ENCODE measurements around the gene CHGA. TPM values are rescaled to one million over a fixed set of nuclear protein-coding genes. Genes with fewer than 3 reads are reported as not detected.
A peak's percentile ranks its signal among the peaks of the same experiment; 100 is the strongest.

The CHGA gene
- polyA plus RNA-seq, 2 of the 4 experiments (the other 2 are of a cell fraction), result 0.32 to 0.70 TPM

GRCh38 chr14:92922155-92922735, 705 bp upstream of the CHGA start:
- peak in 1 of 2 experiments; percentile 4; a peak in 2 of 6 replicates for ATAC-seq
- DNase-seq (ENCODE audit: low read depth in 1 of 2, low spot score in 1 of 2), result peak in 1 of 2 experiments; percentile 21
- Histone ChIP-seq H3K4me1 (peaks cover 9% of the 10 kb centered on the region; the same call in 2 of the 3 replicates), H3K4me3 (peak overlapping the region; percentile 61), H3K9me3 (no peaks in the 10 kb centered on the region), H3K27ac (no peak overlapping the region), H3K4me2 (peak overlapping the region; percentile 99)
- no peak for TF ChIP-seq NFE2L2 (conservative IDR thresholded peaks at IDR 0.05; ENCODE audit: low read length)
- TF ChIP-seq FOSL2 (IDR thresholded peaks at IDR 0.05), result no peak
- TF ChIP-seq FOSL2 (CRISPR knock-in tag; IDR thresholded peaks at IDR 0.05), result no peak
- TF ChIP-seq CEBPB (IDR thresholded peaks at IDR 0.05), result no peak
- TF ChIP-seq NPAS2 (CRISPR knock-in tag; IDR thresholded peaks at IDR 0.05; ENCODE audit: borderline replicate concordance), result no peak
- peak; percentile 84 for TF ChIP-seq MAFK (IDR thresholded peaks at IDR 0.05; ENCODE audit: partially characterized antibody)
- FAIRE-seq, result no peak
- POLR2A ChIA-PET, result no interaction called here
- 18% methylated on average over 4 of the region's 4 CpGs for WGBS (ENCODE audit: missing lambda C conversion rate)
- CTCF ChIA-PET, result interaction anchor here (0.9 to 1.3 kb wide), 2 partner anchors 30 to 191 kb away, joined by 3 to 5 read pairs; no protein-coding TSS in a partner anchor

- WGBS (ENCODE audit: missing lambda C conversion rate), result 84% methylated on average over 7 of the region's 8 CpGs
- no peak for ATAC-seq
- CTCF ChIA-PET, result no interaction called here
Observed at GRCh38 chr14:92923744-92924103, 774 bp downstream of the CHGA start.

DNA sequence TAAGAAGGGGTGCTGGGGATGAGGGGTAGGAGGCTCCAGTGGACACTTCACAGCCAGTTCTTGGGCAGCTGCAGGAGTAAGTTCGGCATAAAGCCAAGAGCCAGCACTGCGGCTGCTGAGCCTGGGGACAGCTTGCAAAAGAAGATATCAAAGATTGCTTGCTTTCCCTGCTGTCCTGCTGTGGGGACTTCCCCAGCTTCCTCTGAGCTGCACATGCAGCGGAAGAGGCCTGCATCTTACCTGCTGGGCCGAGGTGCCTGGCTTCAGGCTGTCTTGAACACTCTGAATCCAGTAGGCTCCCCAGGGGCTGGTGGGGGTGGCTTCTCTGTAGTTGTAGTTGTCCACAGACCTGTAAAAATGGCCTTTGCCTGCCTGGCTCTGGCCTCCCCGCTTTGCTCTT, 1.3 kb downstream of the CHGA start:
- Histone ChIP-seq H3K4me3 (no peak overlapping the region), H3K9me3 (no peaks in the 10 kb centered on the region), H3K4me1 (peaks cover 9% of the 10 kb centered on the region; the same call in 2 of the 3 replicates), H3K4me2 (no peak overlapping the region), H3K27ac (no peak overlapping the region)
- DNase-seq (ENCODE audit: low read depth in 1 of 2, low spot score in 1 of 2) (no peak), ATAC-seq (peak in 1 of 2 experiments; percentile 9; a peak in 3 of 6 replicates), FAIRE-seq (no peak)
- CTCF ChIA-PET, result no interaction called here
- WGBS (ENCODE audit: missing lambda C conversion rate), result 3% methylated on average over 5 of the region's 5 CpGs
- POLR2A ChIA-PET, result no interaction called here
- no peak for TF ChIP-seq CHD4 (IDR thresholded peaks at IDR 0.05; ENCODE audit: borderline replicate concordance)
- TF ChIP-seq REST (IDR thresholded peaks at IDR 0.05), result no peak
- TF ChIP-seq ATOH8 (CRISPR knock-in tag; IDR thresholded peaks at IDR 0.05; ENCODE audit: low read depth), result no peak
- TF ChIP-seq BCL3 (IDR thresholded peaks at IDR 0.05), result no peak
- TF ChIP-seq RARB (CRISPR knock-in tag; IDR thresholded peaks at IDR 0.05), result no peak
- TF ChIP-seq NPAS2 (CRISPR knock-in tag; IDR thresholded peaks at IDR 0.05; ENCODE audit: borderline replicate concordance), result no peak
- TF ChIP-seq CHD2 (IDR thresholded peaks at IDR 0.05; ENCODE audit: low read length, partially characterized antibody), result no peak
- TF ChIP-seq HOXB13 (CRISPR knock-in tag; IDR thresholded peaks at IDR 0.05; ENCODE audit: low read depth), result no peak
- no peak for TF ChIP-seq SMC3 (IDR thresholded peaks at IDR 0.05)

More at GRCh38 chr14:92923744-92924103, 774 bp downstream of the CHGA start:
- H3K4me2 ChIP-seq, result peak overlapping the region; percentile 99
- DNase-seq (ENCODE audit: low read depth in 1 of 2, low spot score in 1 of 2), result no peak
- H3K4me3 ChIP-seq, result peak overlapping the region; percentile 61; the same call in 1 of the 3 replicates
- H3K27ac ChIP-seq, result no peak overlapping the region
- no peak for TF ChIP-seq EHMT2 (IDR thresholded peaks at IDR 0.05; ENCODE audit: low read depth)
- TF ChIP-seq, protein P1, sequence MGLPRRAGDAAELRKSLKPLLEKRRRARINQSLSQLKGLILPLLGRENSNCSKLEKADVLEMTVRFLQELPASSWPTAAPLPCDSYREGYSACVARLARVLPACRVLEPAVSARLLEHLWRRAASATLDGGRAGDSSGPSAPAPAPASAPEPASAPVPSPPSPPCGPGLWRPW (IDR thresholded peaks at IDR 0.05), result no peak
- no peak for TF ChIP-seq CBX8 (IDR thresholded peaks at IDR 0.05)
- no peak for TF ChIP-seq SREBF2 (IDR thresholded peaks at IDR 0.05)
- TF ChIP-seq BCL3 (IDR thresholded peaks at IDR 0.05), result no peak
- TF ChIP-seq, protein P2, sequence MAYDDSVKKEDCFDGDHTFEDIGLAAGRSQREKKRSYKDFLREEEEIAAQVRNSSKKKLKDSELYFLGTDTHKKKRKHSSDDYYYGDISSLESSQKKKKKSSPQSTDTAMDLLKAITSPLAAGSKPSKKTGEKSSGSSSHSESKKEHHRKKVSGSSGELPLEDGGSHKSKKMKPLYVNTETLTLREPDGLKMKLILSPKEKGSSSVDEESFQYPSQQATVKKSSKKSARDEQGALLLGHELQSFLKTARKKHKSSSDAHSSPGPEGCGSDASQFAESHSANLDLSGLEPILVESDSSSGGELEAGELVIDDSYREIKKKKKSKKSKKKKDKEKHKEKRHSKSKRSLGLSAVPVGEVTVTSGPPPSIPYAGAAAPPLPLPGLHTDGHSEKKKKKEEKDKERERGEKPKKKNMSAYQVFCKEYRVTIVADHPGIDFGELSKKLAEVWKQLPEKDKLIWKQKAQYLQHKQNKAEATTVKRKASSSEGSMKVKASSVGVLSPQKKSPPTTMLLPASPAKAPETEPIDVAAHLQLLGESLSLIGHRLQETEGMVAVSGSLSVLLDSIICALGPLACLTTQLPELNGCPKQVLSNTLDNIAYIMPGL (CRISPR knock-in tag; IDR thresholded peaks at IDR 0.05; ENCODE audit: borderline replicate concordance), result no peak
- no peak for TF ChIP-seq BHLHE40 (IDR thresholded peaks at IDR 0.05; ENCODE audit: low read depth, low read length)
- no peak for TF ChIP-seq E2F6 (IDR thresholded peaks at IDR 0.05; ENCODE audit: borderline replicate concordance, low read depth)
- TF ChIP-seq KDM5A (IDR thresholded peaks at IDR 0.05), result no peak
- no peak for TF ChIP-seq CHD2 (IDR thresholded peaks at IDR 0.05; ENCODE audit: low read length, partially characterized antibody)
- POLR2A ChIA-PET, result no interaction called here
- no peaks in the 10 kb centered on the region for H3K9me3 ChIP-seq
- H3K4me1 ChIP-seq, result peaks cover 9% of the 10 kb centered on the region; the same call in 2 of the 3 replicates
- no peak for FAIRE-seq
